Endothelial cell of umbilical vein (primary cell): Measurements from ENCODE around the gene TNRC6B. TPM values are rescaled to one million over a fixed set of nuclear protein-coding genes. Genes with fewer than 3 reads are reported as not detected.

ENCODE experiments used
- BruUV-seq: library from RNA; stranded (reverse); fragments of 400-500 nt; replicated peaks from 2 replicates; lab custom pipeline; 2021; lab: Mats Ljungman, UMichigan
- CTCF ChIA-PET: fragments of 300-600, 350-600 bp; sonication (Branson Sonifier 250); formaldehyde crosslinking; loops from one replicate; lab custom pipeline; 2021; ENCODE audit warnings: antibody characterized with exemption, inconsistent platforms; lab: Charles Lee
- POLR2A ChIA-PET: fragments of 300-600, 350-600 bp; sonication (Branson Sonifier 250); formaldehyde crosslinking; loops from one replicate; lab custom pipeline; 2021; ENCODE audit warnings: antibody characterized with exemption, inconsistent platforms; lab: Charles Lee
- DNase-seq: peaks from one replicate; pipeline ENCODE4 v3.0.0-alpha.2; 2011; ENCODE audit warnings: low read depth, low spot score
- FAIRE-seq: peaks from 2 replicates; lab custom pipeline; 2011; peaks lifted over from hg19 to GRCh38; lab: Jason Lieb, UNC
- H2AFZ ChIP-seq: 2 replicates; pipeline ENCODE4 v1.6.0; 2012; ENCODE audit warnings: low read depth, low read length, control low read depth, inconsistent platforms
- H3K27ac ChIP-seq: 2 replicates; pipeline ENCODE4 v1.5.1; 2011; ENCODE audit warnings: low read depth, mild to moderate bottlenecking, control low read depth, low read length, moderate library complexity; ENCODE audit not compliant: insufficient read depth
- H3K27me3 ChIP-seq, 2 experiments: 2 replicates each; pipeline versions ENCODE4 v1.6.0 to v1.6.1; 2011; ENCODE audit warnings: low read length in 2 of 2, mixed read lengths in 1 of 2; ENCODE audit not compliant: control insufficient read depth in 2 of 2, insufficient read depth in 2 of 2
- H3K36me3 ChIP-seq, 2 experiments: 2 replicates in 1 of 2; 3 replicates in 1 of 2; pipeline ENCODE4 v1.5.1; 2011; ENCODE audit warnings: low read length in 2 of 2, mild to moderate bottlenecking in 1 of 2, moderate library complexity in 1 of 2; ENCODE audit not compliant: control insufficient read depth in 2 of 2, insufficient read depth in 2 of 2; ENCODE audit errors: extremely low read depth in 1 of 2
- H3K4me1 ChIP-seq: 3 replicates; pipeline ENCODE4 v1.5.1; 2011; ENCODE audit warnings: mild to moderate bottlenecking, low read length; ENCODE audit not compliant: control insufficient read depth, insufficient read depth; ENCODE audit errors: extremely low read depth
- H3K4me2 ChIP-seq: 2 replicates; pipeline ENCODE4 v1.6.1; 2011; ENCODE audit warnings: low read length, control low read depth, mixed read lengths; ENCODE audit not compliant: insufficient read depth
- H3K4me3 ChIP-seq, 3 experiments: fragments of 200-600 bp in 1 of 3; sonication (generic), shearing (Covaris generic) in 1 of 3; replicated peaks in 1 of 3; 2 replicates each; pipeline ENCODE4 v1.5.1; 2011 to 2016; ENCODE audit warnings: control low read depth in 3 of 3, low read length in 3 of 3, mild to moderate bottlenecking in 2 of 3, inconsistent platforms in 1 of 3, low read depth in 1 of 3, moderate library complexity in 1 of 3; ENCODE audit not compliant: insufficient read depth in 1 of 3
- H3K79me2 ChIP-seq: 2 replicates; pipeline ENCODE4 v1.6.0; 2012; ENCODE audit warnings: low read length, inconsistent platforms; ENCODE audit not compliant: control insufficient read depth, insufficient read depth
- H3K9ac ChIP-seq: replicated peaks from 2 replicates; pipeline ENCODE3; 2011; ENCODE audit warnings: low read length, control low read depth; ENCODE audit not compliant: insufficient read depth; ENCODE audit errors: extremely low read depth
- H3K9me1 ChIP-seq: replicated peaks from 3 replicates; pipeline ENCODE4 v1.6.0; 2011; ENCODE audit warnings: mild to moderate bottlenecking, low read length; ENCODE audit not compliant: control insufficient read depth, insufficient read depth; ENCODE audit errors: extremely low read depth
- H3K9me3 ChIP-seq: replicated peaks from 2 replicates; pipeline ENCODE4 v1.5.1; 2012; ENCODE audit warnings: low read length, inconsistent platforms; ENCODE audit not compliant: control insufficient read depth, insufficient read depth
- H4K20me1 ChIP-seq: replicated peaks from 2 replicates; pipeline ENCODE3; 2011; ENCODE audit warnings: mild to moderate bottlenecking, low read length; ENCODE audit not compliant: control insufficient read depth, insufficient read depth; ENCODE audit errors: extremely low read depth
- FOS ChIP-seq: IDR thresholded peaks from 2 replicates; pipeline ENCODE4 v1.6.1; 2011; ENCODE audit warnings: mild to moderate bottlenecking, low read length, moderate library complexity, borderline replicate concordance; ENCODE audit not compliant: insufficient read depth
- GATA2 ChIP-seq: IDR thresholded peaks from 2 replicates; pipeline ENCODE4 v1.7.0; 2011; ENCODE audit warnings: low read depth, mild to moderate bottlenecking, moderate library complexity, mixed read lengths, low read length; ENCODE audit not compliant: insufficient read length, insufficient read depth
- JUN ChIP-seq: IDR thresholded peaks from 2 replicates; pipeline ENCODE4 v1.6.1; 2011; ENCODE audit warnings: borderline replicate concordance, low read depth; ENCODE audit not compliant: insufficient read length, insufficient read depth
- MYC ChIP-seq: IDR thresholded peaks from one replicate; pipeline ENCODE4 v1.6.1; 2011; ENCODE audit warnings: mild to moderate bottlenecking, low read depth, low read length
- POLR2A ChIP-seq: IDR thresholded peaks from 2 replicates; pipeline ENCODE4 v1.6.1; 2012; ENCODE audit warnings: low read depth, mild to moderate bottlenecking, control low read depth, low read length
- POLR2AphosphoS5 ChIP-seq: IDR thresholded peaks from 2 replicates; pipeline ENCODE4 v1.6.1; 2012; ENCODE audit warnings: low read depth, mild to moderate bottlenecking, control low read depth, low read length, moderate library complexity; ENCODE audit not compliant: insufficient read depth
- dilution Hi-C: fragments of 300-500 bp; cut with MboI; formaldehyde crosslinking; loops from one replicate; pipeline ENCODE4 v1.15.0; 2019; ENCODE audit warnings: low sequenced_read_pairs; ENCODE audit not compliant: extremely low pct_ligation_motif_present
- intact Hi-C: fragments of 100-400 bp; cut with micrococcal nuclease; formaldehyde crosslinking; loops from one replicate; pipeline ENCODE4 v1.10.0; 2022
- polyA plus RNA-seq, 4 experiments: library from polyadenylated mRNA; depleted of rRNA in 3 of 4; stranded (reverse) in 3 of 4; unstranded in 1 of 4; fragments of >200 nt; gene quantifications; 2 replicates each; pipeline versions ENCODE4 v1.2.1 to v1.2.3, GENCODE V29; 2011 to 2012; ENCODE audit warnings: missing spikeins in 1 of 4
- total RNA-seq: library from RNA; stranded (reverse); gene quantifications from 2 replicates; pipeline ENCODE4 v1.2.3, GENCODE V29; 2021
- TF ChIP-seq, protein P1 (sequence below): IDR thresholded peaks from 2 replicates; pipeline ENCODE4 v1.6.1; 2011; ENCODE audit not compliant: insufficient read depth, insufficient read length
- TF ChIP-seq, protein P2 (sequence below), 2 donors: IDR thresholded peaks; 1 replicate in 1 of 2; 2 replicates in 1 of 2; pipeline ENCODE4 v1.5.1; 2011; ENCODE audit warnings: low read length in 2 of 2, mild to moderate bottlenecking in 2 of 2, moderate library complexity in 2 of 2, control low read depth in 1 of 2, inconsistent platforms in 1 of 2, low read depth in 1 of 2; ENCODE audit not compliant: insufficient read depth in 1 of 2; ENCODE audit errors: extremely low read depth in 1 of 2

The TNRC6B gene
- total and polyA plus RNA-seq, 2 donors (not counting 3 experiments of a cell fraction or from before 2014, with no cell fraction given): 10.6 to 37.2 TPM

- H3K4me1 ChIP-seq: peaks cover 5% of the 10 kb centered on the region
- H3K9me1 ChIP-seq: no peaks in the 10 kb centered on the region
- TF ChIP-seq POLR2AphosphoS5 (no peak), POLR2A (no peak), FOS (no peak), JUN (no peak), GATA2 (no peak), MYC (no peak)
- TF ChIP-seq, protein P1, sequence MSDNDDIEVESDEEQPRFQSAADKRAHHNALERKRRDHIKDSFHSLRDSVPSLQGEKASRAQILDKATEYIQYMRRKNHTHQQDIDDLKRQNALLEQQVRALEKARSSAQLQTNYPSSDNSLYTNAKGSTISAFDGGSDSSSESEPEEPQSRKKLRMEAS: no peak
- TF ChIP-seq, protein P2, sequence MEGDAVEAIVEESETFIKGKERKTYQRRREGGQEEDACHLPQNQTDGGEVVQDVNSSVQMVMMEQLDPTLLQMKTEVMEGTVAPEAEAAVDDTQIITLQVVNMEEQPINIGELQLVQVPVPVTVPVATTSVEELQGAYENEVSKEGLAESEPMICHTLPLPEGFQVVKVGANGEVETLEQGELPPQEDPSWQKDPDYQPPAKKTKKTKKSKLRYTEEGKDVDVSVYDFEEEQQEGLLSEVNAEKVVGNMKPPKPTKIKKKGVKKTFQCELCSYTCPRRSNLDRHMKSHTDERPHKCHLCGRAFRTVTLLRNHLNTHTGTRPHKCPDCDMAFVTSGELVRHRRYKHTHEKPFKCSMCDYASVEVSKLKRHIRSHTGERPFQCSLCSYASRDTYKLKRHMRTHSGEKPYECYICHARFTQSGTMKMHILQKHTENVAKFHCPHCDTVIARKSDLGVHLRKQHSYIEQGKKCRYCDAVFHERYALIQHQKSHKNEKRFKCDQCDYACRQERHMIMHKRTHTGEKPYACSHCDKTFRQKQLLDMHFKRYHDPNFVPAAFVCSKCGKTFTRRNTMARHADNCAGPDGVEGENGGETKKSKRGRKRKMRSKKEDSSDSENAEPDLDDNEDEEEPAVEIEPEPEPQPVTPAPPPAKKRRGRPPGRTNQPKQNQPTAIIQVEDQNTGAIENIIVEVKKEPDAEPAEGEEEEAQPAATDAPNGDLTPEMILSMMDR (IDR thresholded peaks at IDR 0.05; ENCODE audit: extremely low read depth in 1 of 2, insufficient read depth in 1 of 2, low read depth in 1 of 2, low read length in 2 of 2): no peak
- BruUV-seq: no TSS peak
- H3K9ac ChIP-seq: no peak overlapping the region
- H3K79me2 ChIP-seq: no peaks in the 10 kb centered on the region
- CTCF ChIA-PET: interaction anchor here (0.7 kb wide), 1 partner anchor 302 kb away, joined by 3 read pairs; no protein-coding TSS in a partner anchor
- no peaks in the 10 kb centered on the region for H3K9me3 ChIP-seq
- dilution Hi-C loops: no loop called here
- H2AFZ ChIP-seq: no peak overlapping the region
- intact Hi-C loops: no loop called here
- FAIRE-seq: no peak
- POLR2A ChIA-PET: no interaction called here
- H4K20me1 ChIP-seq: no peaks in the 10 kb centered on the region
- H3K36me3 ChIP-seq: peaks cover 9 to 10% of the 10 kb centered on the region in 2 experiments
- no peak for DNase-seq
- H3K4me3 ChIP-seq: no peak overlapping the region
- no peak overlapping the region for H3K27ac ChIP-seq
- no peak overlapping the region for H3K4me2 ChIP-seq
- H3K27me3 ChIP-seq: no peaks in the 10 kb centered on the region
These were observed 124.4 kb downstream of the TNRC6B start for GRCh38 chr22:40302149-40302548.
